GM21576 (cell line): ENCODE measurements around the gene R3HDM2.

Experiments
- ATAC-seq: cut with Tn5 transposase; IDR thresholded peaks from one replicate; pipeline ENCODE4 v1.9.1; 2021; ENCODE audit warnings: mild to moderate bottlenecking, moderate library complexity; ENCODE audit not compliant: unreplicated experiment

Gene R3HDM2

GRCh38 chr12:57232156-57232756, 198.6 kb downstream of the R3HDM2 start:
- ATAC-seq = no peak

GRCh38 chr12:57231276-57232021, 199.4 kb downstream of the R3HDM2 start:
- ATAC-seq = no peak

GRCh38 chr12:57230381-57231155, 200.3 kb downstream of the R3HDM2 start:
- ATAC-seq = no peak

DNA sequence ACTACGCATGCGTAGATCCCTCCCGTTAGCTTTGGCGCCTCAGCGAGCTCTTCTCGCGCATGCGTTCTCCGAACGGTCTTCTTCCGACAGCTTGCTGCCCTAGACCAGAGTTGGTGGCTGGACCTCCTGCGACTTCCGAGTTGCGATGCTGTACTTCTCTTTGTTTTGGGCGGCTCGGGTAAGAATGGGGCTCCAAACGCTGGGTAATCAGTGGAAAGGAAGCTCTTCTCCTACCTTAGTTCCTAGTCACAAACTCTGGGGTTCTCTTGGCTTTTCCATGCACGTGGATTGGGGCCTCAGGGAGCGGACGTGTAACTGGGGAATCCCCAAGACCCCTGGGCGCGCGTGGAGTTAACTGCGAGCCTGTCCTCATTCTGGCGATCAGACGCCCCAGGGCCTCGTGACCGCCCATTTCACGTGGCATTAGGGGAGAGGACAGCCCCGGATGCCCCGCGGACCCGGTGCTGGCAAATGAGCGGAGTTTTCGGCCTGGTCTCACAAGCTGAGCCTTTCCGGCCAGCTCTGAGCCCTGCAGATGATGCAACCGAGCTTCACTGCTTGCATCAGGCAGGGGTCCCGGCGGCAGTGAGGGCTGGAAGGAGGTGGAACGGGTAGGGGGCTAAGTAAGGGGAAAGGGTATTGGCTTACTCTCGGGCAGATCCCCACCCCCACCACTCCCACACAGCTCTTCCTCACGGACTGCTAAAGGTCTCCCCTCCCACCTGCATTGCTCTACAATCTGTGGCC, 201.0 kb downstream of the R3HDM2 start, which contains the start of gene SHMT2:
Gene SHMT2 (plus strand): TSS at position 78 of the 747 bp plus-strand sequence. CDS start 68 bp downstream, at position 146.
- ATAC-seq = peak; percentile 54

DNA sequence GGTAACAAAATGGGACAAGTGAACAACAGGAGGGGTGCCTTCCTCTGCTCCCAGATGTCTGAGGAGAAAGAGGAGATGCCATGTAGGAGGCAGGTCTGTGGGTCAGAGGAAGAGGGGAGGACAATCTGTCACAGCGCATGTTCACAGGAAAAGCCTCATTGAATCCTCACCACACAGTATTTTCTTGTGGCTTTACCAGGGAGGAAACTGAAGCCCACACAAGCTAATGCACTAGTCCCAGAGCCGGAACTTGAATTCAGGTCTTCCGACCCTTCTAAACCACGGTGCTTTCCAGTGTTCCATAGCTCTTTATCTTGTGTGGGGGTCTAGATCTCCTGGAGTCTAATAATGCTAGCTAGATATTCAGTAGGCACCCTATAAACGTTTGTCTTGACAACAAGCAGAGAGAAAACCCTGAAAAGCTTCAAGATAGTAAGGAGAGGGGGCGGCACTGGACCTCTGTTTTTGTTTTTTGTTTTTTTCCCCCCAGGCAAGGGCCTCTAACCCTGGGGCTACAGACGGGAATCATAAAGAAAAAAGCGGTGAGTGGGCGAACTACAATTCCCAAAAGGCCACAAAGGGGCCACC, 201.7 kb downstream of the R3HDM2 start:
- no peak for ATAC-seq

- ATAC-seq = no peak
Observed at GRCh38 chr12:57227315-57228115, 203.3 kb downstream of the R3HDM2 start.

- no peak for ATAC-seq
Observed at GRCh38 chr12:57226588-57227314, 204.1 kb downstream of the R3HDM2 start.

DNA sequence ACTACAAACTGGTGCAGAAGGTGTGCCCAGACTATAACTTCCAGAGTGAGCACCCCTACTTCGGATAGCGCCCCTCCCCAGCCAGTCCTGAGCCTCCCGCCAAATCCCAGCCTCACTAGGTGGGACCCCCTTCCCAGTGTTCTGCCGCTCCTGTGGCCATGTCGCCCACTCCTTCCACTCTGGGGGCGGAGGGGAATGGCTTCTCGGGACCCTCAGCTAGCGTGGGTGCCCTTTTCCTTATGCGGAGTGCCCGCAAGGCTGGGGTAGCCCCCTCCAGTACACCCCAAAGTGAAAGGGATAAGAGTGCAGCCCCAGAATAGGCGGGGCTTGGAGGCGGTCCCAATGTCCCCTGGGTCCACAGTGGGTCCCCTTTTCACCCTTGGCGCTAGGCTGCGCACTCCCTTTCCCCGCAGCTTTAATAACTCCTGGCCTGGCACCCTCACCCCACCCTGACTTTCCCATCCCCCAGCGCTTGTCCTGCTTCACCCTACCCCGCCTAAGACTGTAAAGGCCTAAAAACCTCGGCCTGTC, 205.1 kb downstream of the R3HDM2 start:
- ATAC-seq = no peak

DNA sequence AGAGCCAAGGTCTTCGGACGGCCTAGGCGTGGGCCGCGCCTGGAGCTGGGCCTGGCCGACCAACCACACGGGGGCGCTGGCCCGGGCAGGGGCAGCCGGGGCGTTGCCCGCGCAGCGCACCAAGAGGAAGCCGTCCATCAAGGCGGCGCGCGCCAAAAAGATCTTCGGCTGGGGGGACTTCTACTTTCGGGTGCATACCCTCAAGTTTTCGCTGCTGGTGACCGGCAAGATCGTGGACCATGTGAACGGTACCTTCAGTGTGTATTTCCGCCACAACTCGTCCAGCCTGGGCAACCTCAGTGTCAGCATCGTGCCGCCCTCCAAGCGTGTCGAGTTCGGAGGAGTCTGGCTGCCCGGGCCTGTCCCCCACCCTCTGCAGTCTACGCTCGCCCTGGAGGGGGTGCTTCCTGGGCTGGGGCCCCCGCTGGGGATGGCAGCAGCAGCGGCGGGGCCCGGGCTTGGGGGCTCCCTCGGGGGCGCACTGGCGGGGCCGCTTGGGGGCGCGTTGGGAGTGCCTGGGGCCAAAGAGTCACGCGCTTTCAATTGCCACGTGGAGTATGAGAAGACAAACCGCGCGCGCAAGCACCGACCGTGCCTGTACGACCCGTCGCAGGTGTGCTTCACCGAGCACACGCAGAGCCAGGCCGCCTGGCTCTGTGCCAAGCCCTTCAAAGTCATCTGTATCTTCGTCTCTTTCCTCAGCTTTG, 205.7 kb downstream of the R3HDM2 start:
- no peak for ATAC-seq

GRCh38 chr12:57224278-57224972, 206.4 kb downstream of the R3HDM2 start:
- ATAC-seq = no peak

DNA sequence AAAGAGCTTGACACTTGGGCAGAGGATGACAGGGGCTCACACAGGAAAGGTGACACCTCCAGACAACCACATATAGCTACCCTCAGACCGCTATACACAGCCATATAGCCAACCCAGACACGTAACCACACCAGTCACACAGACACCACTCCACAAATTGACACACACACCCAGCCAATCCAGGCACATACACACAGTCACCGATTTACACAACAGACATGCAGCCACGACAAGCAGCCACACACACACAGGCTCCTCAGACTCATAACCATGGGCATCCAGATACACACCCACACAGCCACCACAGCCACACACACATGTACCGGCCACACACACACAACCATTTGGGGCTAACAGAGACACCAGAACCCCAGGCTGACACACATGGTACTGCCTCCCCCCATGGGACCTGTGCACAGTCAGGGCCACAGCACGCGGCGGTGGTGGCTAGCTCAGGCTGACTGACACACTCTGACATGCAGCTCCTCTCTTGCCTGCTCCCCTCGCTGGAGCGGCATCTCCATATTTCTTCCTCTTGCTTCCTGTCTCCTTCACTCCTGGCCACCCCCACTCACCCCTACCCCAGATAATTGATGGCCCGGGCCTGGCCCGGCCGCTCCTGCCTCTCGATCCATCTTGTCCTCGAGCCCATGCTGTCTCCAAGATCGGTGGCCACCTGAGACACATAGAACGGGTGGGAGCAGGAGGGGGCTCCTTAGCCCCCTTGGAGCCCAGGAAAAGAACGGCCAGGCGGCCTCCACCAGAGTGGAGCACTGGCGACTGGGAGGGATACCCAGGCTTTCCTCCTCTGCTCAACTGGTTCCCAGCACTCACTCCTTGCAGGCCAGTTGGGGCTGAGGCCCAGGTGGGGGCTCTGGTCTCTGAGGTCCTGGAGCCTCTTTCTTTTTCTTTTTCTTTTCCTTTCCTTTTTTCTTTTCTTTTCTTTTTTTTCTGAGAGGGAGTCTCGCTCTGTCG, 207.4 kb downstream of the R3HDM2 start:
- no peak for ATAC-seq

GRCh38 chr12:57222286-57223190, 208.3 kb downstream of the R3HDM2 start:
- ATAC-seq = no peak

DNA sequence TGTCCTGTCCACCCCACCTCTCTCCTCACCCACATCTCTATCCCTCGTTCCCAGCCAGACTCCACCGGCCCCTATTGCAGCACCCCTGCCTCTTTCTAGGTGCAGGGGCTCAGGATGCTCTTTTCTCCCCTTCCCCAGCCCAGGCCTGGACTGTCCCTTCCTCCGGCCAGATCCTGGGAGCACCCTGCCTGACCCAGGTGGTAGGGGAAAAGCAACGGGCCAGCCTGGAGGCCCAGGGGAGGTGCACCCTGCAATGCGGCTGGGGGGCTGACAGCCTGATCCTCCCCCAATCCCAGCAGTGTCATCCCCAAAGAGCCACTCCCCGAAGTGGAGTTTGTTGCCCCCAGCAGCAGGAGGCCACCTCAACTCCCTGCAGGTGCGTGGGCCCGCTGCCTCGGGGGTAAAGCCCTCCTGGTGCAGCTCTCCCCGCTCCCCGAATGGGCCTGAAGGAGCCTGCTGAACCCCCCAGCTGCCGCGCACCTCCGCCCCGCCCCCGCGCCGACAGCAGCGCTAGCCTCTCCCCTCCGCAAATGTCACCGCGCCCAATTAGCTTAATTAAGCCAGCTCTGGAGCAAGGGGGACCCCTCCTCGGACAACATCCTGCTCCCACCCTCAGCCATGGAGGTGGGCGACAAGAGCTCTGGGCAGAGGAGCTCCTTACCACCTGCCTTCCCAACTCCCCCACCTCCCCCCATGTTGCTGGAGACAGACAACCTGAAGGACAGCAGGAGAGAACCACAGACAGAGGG, 209.5 kb downstream of the R3HDM2 start:
- ATAC-seq = no peak

- ATAC-seq = no peak
Observed at GRCh38 chr12:57220770-57221168, 210.1 kb downstream of the R3HDM2 start.
